Measurements from ENCODE around the gene ARID4B. TPM values are rescaled to one million over a fixed set of nuclear protein-coding genes. Genes with fewer than 3 reads are reported as not detected.
A peak's percentile ranks its signal among the peaks of the same experiment; 100 is the strongest.
"Not testable (repeated sequence)": the region's sequence is repeated elsewhere in the genome, so short reads cannot be mapped to it uniquely, and the experiment has no call there.

ARID4B gene
- total RNA-seq, 4 donors from 2014 or later: 27.0 to 172 (median 70.8) TPM

DNA sequence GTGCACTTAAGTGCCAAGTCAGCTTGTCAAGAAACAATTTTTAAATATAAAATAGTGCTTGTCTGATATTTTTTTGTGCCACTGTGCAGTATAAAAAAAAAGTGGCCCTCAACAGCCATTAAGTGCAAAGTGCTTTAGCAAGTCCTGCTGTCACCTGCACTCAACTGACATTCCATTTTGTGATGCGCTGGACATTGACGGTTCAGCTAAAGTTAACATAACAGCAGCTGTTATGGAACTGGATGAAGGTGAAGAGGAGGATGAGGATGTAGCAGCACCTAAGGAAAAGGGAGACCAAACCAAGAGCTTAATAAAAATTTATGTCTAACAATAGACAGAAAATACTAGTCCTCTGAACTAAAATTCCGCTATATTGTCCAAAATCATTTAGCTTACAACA, 159.6 kb downstream of the ARID4B start:
- TF ChIP-seq CTCF (IDR thresholded peaks at IDR 0.05) (no peak), POLR2A (IDR thresholded peaks at IDR 0.05) (no peak)
- Histone ChIP-seq H3K36me3 (peaks cover 0 to 53% (median 0%) of the 10 kb centered on the region in 3 donors), H3K27ac (no peak overlapping the region), H3K27me3 (no peaks in the 10 kb centered on the region), H3K4me3 (no peak overlapping the region), H3K4me1 (no peaks in the 10 kb centered on the region), H3K9me3 (no peaks in the 10 kb centered on the region)
- DNase-seq: no peak

DNA sequence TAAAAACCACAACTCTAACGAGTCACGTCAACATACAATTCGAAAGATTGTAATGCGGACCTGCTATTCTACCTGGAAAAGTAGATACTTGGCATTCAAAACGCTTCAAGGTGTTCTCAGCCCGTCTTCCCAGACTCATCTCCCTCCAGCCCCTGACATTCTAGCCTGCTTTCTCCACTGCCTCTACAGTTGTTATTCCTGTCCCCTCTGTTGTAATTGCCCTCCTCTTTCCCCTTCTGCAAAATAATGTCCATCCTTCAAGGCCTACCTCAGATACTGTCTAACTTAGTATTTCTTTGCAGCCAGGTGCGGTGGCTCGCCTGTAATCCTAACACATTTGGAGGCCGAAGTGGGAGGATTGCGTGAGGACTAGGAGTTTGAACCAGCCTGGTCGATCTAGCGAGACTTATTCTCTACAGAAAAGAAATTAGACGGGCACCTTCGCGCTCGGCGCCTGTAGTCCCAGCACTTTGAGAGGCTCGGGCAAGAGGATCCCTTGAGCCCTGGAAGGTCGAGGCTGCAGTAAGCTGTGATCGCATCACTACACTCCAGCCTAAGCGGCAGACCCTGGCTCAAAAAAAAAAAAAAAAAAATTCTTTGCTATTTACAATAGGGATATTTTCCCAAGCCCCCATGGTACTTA, 166.2 kb downstream of the ARID4B start:
- H3K36me3 ChIP-seq: peaks cover 0 to 29% (median 0%) of the 10 kb centered on the region in 3 donors
- no peak for DNase-seq
- peak overlapping the region; percentile 89 to 93 (median 90) for H3K27ac ChIP-seq
- H3K4me1 ChIP-seq: peaks cover 0 to 34% (median 7%) of the 10 kb centered on the region in 4 donors
- H3K4me3 ChIP-seq: peak overlapping the region; percentile 68 to 85 (median 72)
- TF ChIP-seq POLR2A (IDR thresholded peaks at IDR 0.05) (no peak), CTCF (IDR thresholded peaks at IDR 0.05) (no peak)
- H3K27me3 ChIP-seq: no peaks in the 10 kb centered on the region
- no peaks in the 10 kb centered on the region for H3K9me3 ChIP-seq

GRCh38 chr1:235160957-235161684, 166.9 kb downstream of the ARID4B start, which contains the start of gene RBM34:
Gene RBM34, minus strand, starts transcription at chr1:235161250. Its CDS starts 24 bp downstream, at chr1:235161226.
- H3K36me3 ChIP-seq: peaks cover 0 to 32% (median 0%) of the 10 kb centered on the region in 3 donors
- H3K27me3 ChIP-seq: no peaks in the 10 kb centered on the region
- TF ChIP-seq CTCF (IDR thresholded peaks at IDR 0.05): peak in 4 of 6 experiments; percentile 20 to 59 (median 50)
- TF ChIP-seq POLR2A (IDR thresholded peaks at IDR 0.05): peak; percentile 98 to 99
- H3K27ac ChIP-seq: peak within 1 kb of the TSS; percentile 89 to 93 (median 90)
- DNase-seq: peak; percentile 91 to 97 (median 96)
- H3K4me3 ChIP-seq: peak within 1 kb of the TSS; percentile 68 to 85 (median 72)
- no peaks in the 10 kb centered on the region for H3K9me3 ChIP-seq
- peaks cover 0 to 37% (median 7%) of the 10 kb centered on the region in 4 donors for H3K4me1 ChIP-seq

DNA sequence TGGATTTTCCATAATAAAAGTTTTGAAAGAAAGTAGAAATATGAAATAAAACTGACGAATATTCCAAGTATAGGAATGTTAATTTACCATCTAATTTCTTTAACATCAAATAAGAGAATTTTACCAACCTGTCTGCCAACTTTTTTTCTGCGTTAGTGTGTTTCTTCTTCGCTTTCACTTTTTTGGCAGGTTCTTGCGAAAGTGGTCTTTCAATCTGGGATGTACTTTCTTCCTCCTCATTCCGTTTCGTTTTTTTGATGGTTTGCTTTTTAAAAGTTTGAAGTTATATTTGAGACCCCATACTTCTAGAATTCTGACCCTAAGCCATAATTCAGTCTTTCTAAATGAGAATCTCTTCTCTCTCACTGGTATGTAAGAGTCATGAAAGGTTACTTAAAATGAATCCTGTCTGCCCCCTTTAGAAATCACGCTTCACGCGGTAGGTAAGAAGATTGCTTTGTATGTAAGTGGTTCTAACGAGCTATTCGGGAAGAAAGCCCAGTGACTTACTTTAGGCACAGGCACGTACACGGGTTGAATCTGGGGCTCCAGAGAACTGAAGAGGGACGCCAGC, 167.5 kb downstream of the ARID4B start:
- DNase-seq: no peak
- TF ChIP-seq POLR2A (IDR thresholded peaks at IDR 0.05): no peak
- TF ChIP-seq CTCF (IDR thresholded peaks at IDR 0.05): peak in 2 of 6 experiments; percentile 8 to 10

GRCh38 chr1:235159930-235160329, 168.0 kb downstream of the ARID4B start:
- not testable (repeated sequence) for H3K27me3 ChIP-seq, DNase-seq, H3K9me3 ChIP-seq
- H3K4me1 ChIP-seq: peaks cover 0 to 40% (median 7%) of the 10 kb centered on the region in 4 donors
- H3K4me3 ChIP-seq: peak overlapping the region in 3 of 4 donors; percentile 68 to 85 (median 69)
- H3K36me3 ChIP-seq: peaks cover 0 to 36% (median 0%) of the 10 kb centered on the region in 3 donors
- peak overlapping the region in 2 of 4 donors; percentile 89 for H3K27ac ChIP-seq

More for the DNA sequence above, 167.5 kb downstream of the ARID4B start:
- Histone ChIP-seq H3K4me1 (peaks cover 0 to 40% (median 7%) of the 10 kb centered on the region in 4 donors), H3K4me3 (peak overlapping the region; percentile 68 to 85 (median 72)), H3K9me3 (no peaks in the 10 kb centered on the region), H3K27me3 (no peaks in the 10 kb centered on the region), H3K36me3 (peaks cover 0 to 36% (median 0%) of the 10 kb centered on the region in 3 donors), H3K27ac (peak overlapping the region; percentile 89 to 93 (median 90))

DNA sequence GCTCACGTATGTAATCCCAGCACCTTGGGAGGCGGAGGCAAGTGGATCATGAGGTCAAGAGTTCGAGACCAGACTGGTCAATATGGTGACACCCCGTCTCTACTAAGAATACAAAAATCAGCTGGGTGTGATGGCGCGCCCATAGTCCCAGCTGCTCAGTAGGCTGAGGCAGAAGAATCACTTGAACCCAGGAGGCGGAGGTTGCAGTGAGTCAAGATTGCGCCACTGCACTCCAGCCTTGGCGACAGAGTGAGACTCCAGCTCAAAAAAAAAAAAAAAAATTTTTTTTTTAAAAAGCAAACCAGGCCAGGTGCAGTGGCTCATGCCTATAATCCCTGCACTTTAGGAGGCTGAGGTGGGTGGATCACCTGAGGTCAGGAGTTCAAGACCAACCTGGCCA, 168.7 kb downstream of the ARID4B start:
- not testable (repeated sequence) for H3K27me3 ChIP-seq, H3K4me3 ChIP-seq, H3K27ac ChIP-seq, H3K9me3 ChIP-seq, DNase-seq
- Histone ChIP-seq H3K4me1 (peaks cover 0 to 40% (median 7%) of the 10 kb centered on the region in 4 donors), H3K36me3 (peaks cover 0 to 40% (median 0%) of the 10 kb centered on the region in 3 donors)

Measured in Peyer's patch (tissue), 4 donors.